NCI-H345 treated with DMSO at 0.1 percent for 48 hours (cell line): ENCODE measurements around the gene TMEM256.

Experiments used
- DNase-seq: peaks from one replicate; lab custom pipeline; 2025; ENCODE audit not compliant: unreplicated experiment; lab: John Stamatoyannopoulos, UW

TMEM256 gene

GRCh38 chr17:7403977-7404736 is at the start of gene TMEM256:
TMEM256 (minus strand) TSS chr17:7404097; CDS start chr17:7404084, 13 bp downstream.
- peak; percentile 97 for DNase-seq

GRCh38 chr17:7448461-7448860 is 44.6 kb upstream of the TMEM256 start:
- DNase-seq, result no peak

- no peak for DNase-seq
Measured at GRCh38 chr17:7445619-7445968, 41.7 kb upstream of the TMEM256 start.

GRCh38 chr17:7444682-7445618 is 41.1 kb upstream of the TMEM256 start, which contains the start of gene CHRNB1:
CHRNB1 (plus strand) TSS chr17:7445061; CDS start chr17:7445128, 67 bp downstream.
- DNase-seq, result no peak

- DNase-seq, result no peak
Measured at GRCh38 chr17:7443499-7444485, 39.9 kb upstream of the TMEM256 start.

GRCh38 chr17:7442142-7442541 is 38.2 kb upstream of the TMEM256 start:
- DNase-seq, result no peak

GRCh38 chr17:7441266-7441665 is 37.4 kb upstream of the TMEM256 start:
- no peak for DNase-seq

GRCh38 chr17:7440834-7441195 is 36.9 kb upstream of the TMEM256 start:
- DNase-seq, result no peak

GRCh38 chr17:7440113-7440833 is 36.4 kb upstream of the TMEM256 start:
- peak; percentile 5 for DNase-seq

GRCh38 chr17:7439462-7440112 is 35.7 kb upstream of the TMEM256 start, which contains the start of gene FGF11:
FGF11 (plus strand) TSS chr17:7439512; CDS start chr17:7439621, 109 bp downstream.
- DNase-seq, result no peak

GRCh38 chr17:7438656-7439460 is 35.0 kb upstream of the TMEM256 start:
- DNase-seq, result no peak

- no peak for DNase-seq
Measured at GRCh38 chr17:7437950-7438614, 34.2 kb upstream of the TMEM256 start.

- DNase-seq, result no peak
Measured at GRCh38 chr17:7437369-7437863, 33.5 kb upstream of the TMEM256 start.

GRCh38 chr17:7436556-7437368 is 32.9 kb upstream of the TMEM256 start:
- peak; percentile 59 for DNase-seq

- DNase-seq, result peak; percentile 35
Measured at GRCh38 chr17:7435676-7436555, 32.0 kb upstream of the TMEM256 start.

- no peak for DNase-seq
Measured at GRCh38 chr17:7432296-7432695, 28.4 kb upstream of the TMEM256 start.
